ENCODE results near the gene SLC2A9. TPM values are rescaled to one million over a fixed set of nuclear protein-coding genes. Genes with fewer than 3 reads are reported as not detected.

The SLC2A9 gene
- total RNA-seq, 1 donor from 2014 or later = 0.54 TPM

- no peak for DNase-seq (ENCODE audit: low read depth)
- no peaks in the 10 kb centered on the region for H3K4me1 ChIP-seq (ENCODE audit: insufficient read depth, low read length)
- Mint-ChIP-seq H3K36me3 (ENCODE audit: low read depth, unreplicated experiment) (no peaks in the 10 kb centered on the region), H3K9me3 (ENCODE audit: unreplicated experiment) (peaks cover 7% of the 10 kb centered on the region), H3K4me1 (ENCODE audit: low read depth, unreplicated experiment) (no peaks in the 10 kb centered on the region), H3K4me3 (ENCODE audit: unreplicated experiment) (no peak overlapping the region), H3K27me3 (ENCODE audit: low read depth, unreplicated experiment) (peaks cover 6% of the 10 kb centered on the region), H3K27ac (ENCODE audit: unreplicated experiment) (no peak overlapping the region)
- no peak for FAIRE-seq
- no peak overlapping the region for H2AFZ ChIP-seq (ENCODE audit: low read depth, low read length)
- no peaks in the 10 kb centered on the region for H3K79me2 ChIP-seq (ENCODE audit: insufficient read depth, low read length)
- H4K20me1 ChIP-seq (ENCODE audit: insufficient read depth, low read length) = no peaks in the 10 kb centered on the region
- no peak overlapping the region for H3K9ac ChIP-seq (ENCODE audit: low read length)
- H3K27ac ChIP-seq (ENCODE audit: low read depth, low read length) = no peak overlapping the region
- no peak for TF ChIP-seq CTCF (IDR thresholded peaks at IDR 0.05; ENCODE audit: insufficient read depth, low read depth, low read length)
- TF ChIP-seq EZH2 (IDR thresholded peaks at IDR 0.05; ENCODE audit: insufficient read depth, low read length) = no peak
- H3K9me3 ChIP-seq (ENCODE audit: insufficient read depth, low read depth, low read length) = peaks cover under 1% of the 10 kb centered on the region
- H3K27me3 ChIP-seq (ENCODE audit: insufficient read depth, low read length) = no peaks in the 10 kb centered on the region
- no peak overlapping the region for H3K4me3 ChIP-seq (ENCODE audit: insufficient read depth, low read depth, low read length)
- no peak overlapping the region for H3K4me2 ChIP-seq (ENCODE audit: low read length)
- no peaks in the 10 kb centered on the region for H3K36me3 ChIP-seq (ENCODE audit: insufficient read depth, low read length)
These were observed 180.2 kb downstream of the SLC2A9 start for GRCh38 chr4:9841072-9841471.

- H3K36me3 ChIP-seq (ENCODE audit: insufficient read depth, low read length) = no peaks in the 10 kb centered on the region
- FAIRE-seq (no peak), DNase-seq (ENCODE audit: low read depth) (no peak)
- no peaks in the 10 kb centered on the region for H3K4me1 ChIP-seq (ENCODE audit: insufficient read depth, low read length)
- H3K4me1 Mint-ChIP-seq (ENCODE audit: low read depth, unreplicated experiment) = no peaks in the 10 kb centered on the region
- no peak overlapping the region for H3K4me2 ChIP-seq (ENCODE audit: low read length)
- no peak overlapping the region for H3K4me3 Mint-ChIP-seq (ENCODE audit: unreplicated experiment)
- H3K9ac ChIP-seq (ENCODE audit: low read length) = no peak overlapping the region
- no peaks in the 10 kb centered on the region for H3K27me3 ChIP-seq (ENCODE audit: insufficient read depth, low read length)
- TF ChIP-seq CTCF (IDR thresholded peaks at IDR 0.05; ENCODE audit: insufficient read depth, low read depth, low read length) (no peak), EZH2 (IDR thresholded peaks at IDR 0.05; ENCODE audit: insufficient read depth, low read length) (no peak)
- H3K27ac Mint-ChIP-seq (ENCODE audit: unreplicated experiment) = no peak overlapping the region
- H2AFZ ChIP-seq (ENCODE audit: low read depth, low read length) = no peak overlapping the region
- H3K79me2 ChIP-seq (ENCODE audit: insufficient read depth, low read length) = no peaks in the 10 kb centered on the region
- no peaks in the 10 kb centered on the region for H4K20me1 ChIP-seq (ENCODE audit: insufficient read depth, low read length)
- no peak overlapping the region for H3K4me3 ChIP-seq (ENCODE audit: insufficient read depth, low read depth, low read length)
- peaks cover 5% of the 10 kb centered on the region for H3K9me3 Mint-ChIP-seq (ENCODE audit: unreplicated experiment)
- no peaks in the 10 kb centered on the region for H3K9me3 ChIP-seq (ENCODE audit: insufficient read depth, low read depth, low read length)
- H3K27me3 Mint-ChIP-seq (ENCODE audit: low read depth, unreplicated experiment) = peaks cover 36% of the 10 kb centered on the region
- H3K27ac ChIP-seq (ENCODE audit: low read depth, low read length) = no peak overlapping the region
- H3K36me3 Mint-ChIP-seq (ENCODE audit: low read depth, unreplicated experiment) = no peaks in the 10 kb centered on the region
These were observed 185.9 kb downstream of the SLC2A9 start for GRCh38 chr4:9835430-9835829.

- no peak overlapping the region for H3K4me3 ChIP-seq (ENCODE audit: insufficient read depth, low read depth, low read length)
- no peak for DNase-seq (ENCODE audit: low read depth)
- H4K20me1 ChIP-seq (ENCODE audit: insufficient read depth, low read length) = no peaks in the 10 kb centered on the region
- no peaks in the 10 kb centered on the region for H3K27me3 ChIP-seq (ENCODE audit: insufficient read depth, low read length)
- no peaks in the 10 kb centered on the region for H3K4me1 ChIP-seq (ENCODE audit: insufficient read depth, low read length)
- no peak overlapping the region for H3K27ac ChIP-seq (ENCODE audit: low read depth, low read length)
- no peak overlapping the region for H3K4me2 ChIP-seq (ENCODE audit: low read length)
- FAIRE-seq = no peak
- Mint-ChIP-seq H3K36me3 (ENCODE audit: low read depth, unreplicated experiment) (no peaks in the 10 kb centered on the region), H3K27me3 (ENCODE audit: low read depth, unreplicated experiment) (peaks cover 42% of the 10 kb centered on the region), H3K27ac (ENCODE audit: unreplicated experiment) (no peak overlapping the region), H3K4me1 (ENCODE audit: low read depth, unreplicated experiment) (no peaks in the 10 kb centered on the region), H3K9me3 (ENCODE audit: unreplicated experiment) (no peaks in the 10 kb centered on the region), H3K4me3 (ENCODE audit: unreplicated experiment) (no peak overlapping the region)
- TF ChIP-seq CTCF (IDR thresholded peaks at IDR 0.05; ENCODE audit: insufficient read depth, low read depth, low read length) (no peak), EZH2 (IDR thresholded peaks at IDR 0.05; ENCODE audit: insufficient read depth, low read length) (no peak)
- no peaks in the 10 kb centered on the region for H3K79me2 ChIP-seq (ENCODE audit: insufficient read depth, low read length)
- H3K36me3 ChIP-seq (ENCODE audit: insufficient read depth, low read length) = no peaks in the 10 kb centered on the region
- H3K9ac ChIP-seq (ENCODE audit: low read length) = no peak overlapping the region
- no peak overlapping the region for H2AFZ ChIP-seq (ENCODE audit: low read depth, low read length)
- no peaks in the 10 kb centered on the region for H3K9me3 ChIP-seq (ENCODE audit: insufficient read depth, low read depth, low read length)
These were observed 187.9 kb downstream of the SLC2A9 start for GRCh38 chr4:9833421-9833820.

Measured in astrocyte (in vitro differentiated cells and primary cell).